ENCODE results near the gene MAPK14. TPM values are rescaled to one million over a fixed set of nuclear protein-coding genes. Genes with fewer than 3 reads are reported as not detected.
"Not testable (repeated sequence)": the region's sequence is repeated elsewhere in the genome, so short reads cannot be mapped to it uniquely, and the experiment has no call there.

The MAPK14 gene
- total RNA-seq, 4 donors from 2014 or later, result 85.2 to 201 (median 124) TPM

GRCh38 chr6:36120979-36121786 is 93.6 kb downstream of the MAPK14 start:
- intact Hi-C loops (cut with DNase I), result loop anchor here (5.0 kb wide), 1 partner anchor 241 kb away; no protein-coding TSS in a partner anchor
- no peaks in the 10 kb centered on the region for H3K36me3 ChIP-seq
- TF ChIP-seq POLR2A (IDR thresholded peaks at IDR 0.05) (no peak), CTCF (IDR thresholded peaks at IDR 0.05) (no peak)
- no peaks in the 10 kb centered on the region for H3K27me3 ChIP-seq
- peak overlapping the region; percentile 3 to 57 (median 53) for H3K27ac ChIP-seq
- peaks cover 8 to 23% of the 10 kb centered on the region in 2 donors for H3K4me1 ChIP-seq
- peak; percentile 75 to 80 for DNase-seq
- H3K4me3 ChIP-seq (replicated peaks in 1 of 3), result no peak overlapping the region
- H3K9me3 ChIP-seq, result no peaks in the 10 kb centered on the region
- 37 to 41% methylated on average over 11 to 12 of the region's 13 CpGs for WGBS, 2 donors

- no peak overlapping the region for H3K4me3 ChIP-seq (replicated peaks in 1 of 3)
- TF ChIP-seq CTCF (IDR thresholded peaks at IDR 0.05), result no peak
- no peak for TF ChIP-seq POLR2A (IDR thresholded peaks at IDR 0.05)
- H3K36me3 ChIP-seq, result no peaks in the 10 kb centered on the region
- no peak overlapping the region for H3K27ac ChIP-seq
- 79 to 84% methylated on average over 4 of the region's 4 CpGs for WGBS, 2 donors
- intact Hi-C loops (cut with DNase I), result loop anchor here (5.0 kb wide), 1 partner anchor 240 kb away; no protein-coding TSS in a partner anchor
- no peaks in the 10 kb centered on the region for H3K9me3 ChIP-seq
- no peaks in the 10 kb centered on the region for H3K27me3 ChIP-seq
- peaks cover 8 to 23% of the 10 kb centered on the region in 2 donors for H3K4me1 ChIP-seq
- no peak for DNase-seq
Measured at GRCh38 chr6:36121787-36122494, 94.3 kb downstream of the MAPK14 start.

- no peak for TF ChIP-seq CTCF (IDR thresholded peaks at IDR 0.05)
- TF ChIP-seq POLR2A (IDR thresholded peaks at IDR 0.05), result no peak
- whole genome bisulfite sequencing, 2 donors, result 64 to 68% methylated on average over 11 of the region's 11 CpGs
- H3K4me3 ChIP-seq (replicated peaks in 1 of 3), result no peak overlapping the region
- no peaks in the 10 kb centered on the region for H3K27me3 ChIP-seq
- no peaks in the 10 kb centered on the region for H3K36me3 ChIP-seq
- no peaks in the 10 kb centered on the region for H3K9me3 ChIP-seq
- H3K4me1 ChIP-seq, result peaks cover 8 to 23% of the 10 kb centered on the region in 2 donors
- intact Hi-C loops (cut with DNase I), result loop anchor here (5.0 kb wide), 1 partner anchor 240 kb away; no protein-coding TSS in a partner anchor
- no peak overlapping the region for H3K27ac ChIP-seq
- DNase-seq, result peak in 1 of 2 donors; percentile 23
Measured at GRCh38 chr6:36122495-36123269, 95.1 kb downstream of the MAPK14 start.

GRCh38 chr6:36123270-36124139 is 95.9 kb downstream of the MAPK14 start:
- Histone ChIP-seq H3K27ac (peak overlapping the region in 1 of 3 donors; percentile 28), H3K4me1 (peaks cover 8 to 23% of the 10 kb centered on the region in 2 donors), H3K36me3 (no peaks in the 10 kb centered on the region), H3K9me3 (no peaks in the 10 kb centered on the region), H3K4me3 (replicated peaks in 1 of 3) (no peak overlapping the region), H3K27me3 (no peaks in the 10 kb centered on the region)
- WGBS, 2 donors, result 41 to 43% methylated on average over 10 of the region's 10 CpGs
- peak; percentile 76 to 84 for DNase-seq
- TF ChIP-seq POLR2A (IDR thresholded peaks at IDR 0.05), result no peak
- TF ChIP-seq CTCF (IDR thresholded peaks at IDR 0.05), result peak; percentile 25 to 79 (median 64)
- intact Hi-C loops (cut with DNase I), result loop anchor here (5.0 kb wide), 1 partner anchor 239 kb away; no protein-coding TSS in a partner anchor

- not testable (repeated sequence) for H3K4me3 ChIP-seq (replicated peaks in 1 of 3); H3K27me3 ChIP-seq; DNase-seq; H3K36me3 ChIP-seq; H3K9me3 ChIP-seq; H3K27ac ChIP-seq
- 90% methylated on average over 8 of the region's 8 CpGs for WGBS, 2 donors
- intact Hi-C loops (cut with DNase I), result loop anchor here (5.0 kb wide), 1 partner anchor 238 kb away; no protein-coding TSS in a partner anchor
- peaks cover 8 to 23% of the 10 kb centered on the region in 2 donors for H3K4me1 ChIP-seq
Measured at GRCh38 chr6:36124346-36124745, 96.7 kb downstream of the MAPK14 start.
